NCI-H226 (cell line): ENCODE measurements around the gene SLC22A31.
"Not testable (repeated sequence)": the region's sequence is repeated elsewhere in the genome, so short reads cannot be mapped to it uniquely, and the experiment has no call there.

Experiments used
- DNase-seq: peaks from one replicate; pipeline ENCODE4 v3.0.0-alpha.2; 2015

Gene SLC22A31

GRCh38 chr16:89178453-89179147 is 21.7 kb downstream of the SLC22A31 start:
- DNase-seq = no peak

- no peak for DNase-seq
Measured at GRCh38 chr16:89177501-89177900, 22.8 kb downstream of the SLC22A31 start.

- no peak for DNase-seq
Measured at GRCh38 chr16:89176717-89177116, 23.6 kb downstream of the SLC22A31 start.

GRCh38 chr16:89176147-89176690 is 24.1 kb downstream of the SLC22A31 start:
- no peak for DNase-seq

- DNase-seq = no peak
Measured at GRCh38 chr16:89175280-89176146, 24.8 kb downstream of the SLC22A31 start.

GRCh38 chr16:89174877-89175276 is 25.5 kb downstream of the SLC22A31 start:
- DNase-seq = no peak

GRCh38 chr16:89174055-89174827 is 26.1 kb downstream of the SLC22A31 start:
- DNase-seq = no peak

GRCh38 chr16:89173174-89173921 is 27.0 kb downstream of the SLC22A31 start:
- DNase-seq = no peak

- DNase-seq = no peak
Measured at GRCh38 chr16:89172528-89173173, 27.7 kb downstream of the SLC22A31 start.

- no peak for DNase-seq
Measured at GRCh38 chr16:89172171-89172527, 28.2 kb downstream of the SLC22A31 start.

- peak; percentile 90 for DNase-seq
Measured at GRCh38 chr16:89171216-89172170, 28.8 kb downstream of the SLC22A31 start, which contains the start of gene CDH15. Gene CDH15, plus strand, starts transcription at chr16:89171748. Its CDS starts 84 bp downstream, at chr16:89171832.

- DNase-seq = no peak
Measured at GRCh38 chr16:89170346-89171215, 29.8 kb downstream of the SLC22A31 start.

- DNase-seq = no peak
Measured at GRCh38 chr16:89169778-89170177, 30.6 kb downstream of the SLC22A31 start.

GRCh38 chr16:89168381-89169189 is 31.8 kb downstream of the SLC22A31 start:
- no peak for DNase-seq

GRCh38 chr16:89167425-89167941 is 32.9 kb downstream of the SLC22A31 start:
- DNase-seq = peak; percentile 45

GRCh38 chr16:89166696-89167424 is 33.5 kb downstream of the SLC22A31 start:
- no peak for DNase-seq

- DNase-seq = not testable (repeated sequence)
Measured at GRCh38 chr16:89165681-89165979, 34.7 kb downstream of the SLC22A31 start.
